HG03060 (cell line): ENCODE measurements around the gene NGEF.

Experiments used
- ATAC-seq: cut with Tn5 transposase; IDR thresholded peaks from one replicate; pipeline ENCODE4 v1.9.1; 2021; ENCODE audit warnings: low read depth, moderate number of reproducible peaks; ENCODE audit not compliant: unreplicated experiment

The NGEF gene

GRCh38 chr2:232875256-232876121 lies 137.6 kb downstream of the NGEF start:
- ATAC-seq, result no peak

GRCh38 chr2:232874677-232875223 lies 138.3 kb downstream of the NGEF start:
- no peak for ATAC-seq

GRCh38 chr2:232873909-232874641 lies 139.0 kb downstream of the NGEF start:
- no peak for ATAC-seq

- no peak for ATAC-seq
Observed at GRCh38 chr2:232873292-232873908, 139.7 kb downstream of the NGEF start.

GRCh38 chr2:232872826-232873225 lies 140.2 kb downstream of the NGEF start:
- ATAC-seq, result no peak

- no peak for ATAC-seq
Observed at GRCh38 chr2:232871835-232872736, 141.0 kb downstream of the NGEF start.

- no peak for ATAC-seq
Observed at GRCh38 chr2:232871418-232871834, 141.6 kb downstream of the NGEF start.

GRCh38 chr2:232870766-232871371 lies 142.2 kb downstream of the NGEF start:
- no peak for ATAC-seq

- no peak for ATAC-seq
Observed at GRCh38 chr2:232870018-232870765, 142.9 kb downstream of the NGEF start, which contains the start of gene SNORC. Gene SNORC, plus strand, starts transcription at chr2:232870264. Its CDS starts 78 bp downstream, at chr2:232870342.

GRCh38 chr2:232869138-232870017 lies 143.7 kb downstream of the NGEF start:
- ATAC-seq, result no peak

- ATAC-seq, result no peak
Observed at GRCh38 chr2:232866104-232866503, 147.0 kb downstream of the NGEF start.

- no peak for ATAC-seq
Observed at GRCh38 chr2:232865165-232865564, 147.9 kb downstream of the NGEF start.

GRCh38 chr2:232863996-232864395 lies 149.1 kb downstream of the NGEF start:
- ATAC-seq, result no peak

- ATAC-seq, result no peak
Observed at GRCh38 chr2:232861353-232861752, 151.7 kb downstream of the NGEF start.

- ATAC-seq, result no peak
Observed at GRCh38 chr2:232860593-232861241, 152.3 kb downstream of the NGEF start.

GRCh38 chr2:232859385-232859916 lies 153.6 kb downstream of the NGEF start:
- no peak for ATAC-seq

GRCh38 chr2:232857158-232857563 lies 155.9 kb downstream of the NGEF start:
- no peak for ATAC-seq
